Neuron (in vitro differentiated cells): ENCODE data around the gene GABRR1.

Experiments used
- H2AFZ ChIP-seq: one replicate; pipeline ENCODE4 v1.6.1; 2013; ENCODE audit warnings: low read depth, mild to moderate bottlenecking, inconsistent platforms, low read length, moderate library complexity
- H3K27me3 ChIP-seq: one replicate; pipeline ENCODE4 v1.6.1; 2013; ENCODE audit warnings: low read length; ENCODE audit not compliant: insufficient read depth
- H3K36me3 ChIP-seq: one replicate; pipeline ENCODE4 v1.6.1; 2013; ENCODE audit warnings: low read length; ENCODE audit not compliant: insufficient read depth
- H3K4me1 ChIP-seq: one replicate; pipeline ENCODE4 v1.6.1; 2013; ENCODE audit warnings: low read length; ENCODE audit not compliant: insufficient read depth
- H3K4me3 ChIP-seq: 2 replicates; pipeline ENCODE4 v1.5.1; 2013; ENCODE audit warnings: mild to moderate bottlenecking, low read length, moderate library complexity
- H3K9me3 ChIP-seq: one replicate; pipeline ENCODE4 v1.6.1; 2013; ENCODE audit warnings: low read length

Gene GABRR1

GRCh38 chr6:89209457-89209856 is 7.7 kb downstream of the GABRR1 start:
- H3K9me3 ChIP-seq, result no peaks in the 10 kb centered on the region

GRCh38 chr6:89208551-89208950 is 8.6 kb downstream of the GABRR1 start:
- Histone ChIP-seq H2AFZ (no peak overlapping the region), H3K36me3 (no peaks in the 10 kb centered on the region), H3K27me3 (peaks cover 6% of the 10 kb centered on the region), H3K4me1 (no peaks in the 10 kb centered on the region), H3K4me3 (no peak overlapping the region), H3K9me3 (peaks cover 2% of the 10 kb centered on the region)

More at GRCh38 chr6:89209457-89209856, 7.7 kb downstream of the GABRR1 start:
- no peaks in the 10 kb centered on the region for H3K4me1 ChIP-seq
- H2AFZ ChIP-seq, result no peak overlapping the region
- H3K4me3 ChIP-seq, result no peak overlapping the region
- H3K27me3 ChIP-seq, result peaks cover 3% of the 10 kb centered on the region
- H3K36me3 ChIP-seq, result no peaks in the 10 kb centered on the region

GRCh38 chr6:89205819-89206218 is 11.3 kb downstream of the GABRR1 start:
- peaks cover 2% of the 10 kb centered on the region for H3K9me3 ChIP-seq
- no peaks in the 10 kb centered on the region for H3K36me3 ChIP-seq
- no peaks in the 10 kb centered on the region for H3K4me1 ChIP-seq
- no peak overlapping the region for H2AFZ ChIP-seq
- H3K4me3 ChIP-seq, result no peak overlapping the region
- H3K27me3 ChIP-seq, result peaks cover 4% of the 10 kb centered on the region

- Histone ChIP-seq H3K9me3 (peaks cover 2% of the 10 kb centered on the region), H3K4me3 (no peak overlapping the region), H3K4me1 (no peaks in the 10 kb centered on the region)
Observed at GRCh38 chr6:89204096-89204495, 13.1 kb downstream of the GABRR1 start.

GRCh38 chr6:89200706-89201215 is 16.4 kb downstream of the GABRR1 start:
- Histone ChIP-seq H3K36me3 (no peaks in the 10 kb centered on the region), H3K27me3 (peaks cover 8% of the 10 kb centered on the region), H2AFZ (no peak overlapping the region), H3K9me3 (peaks cover 5% of the 10 kb centered on the region), H3K4me3 (no peak overlapping the region), H3K4me1 (no peaks in the 10 kb centered on the region)

More at GRCh38 chr6:89204096-89204495, 13.1 kb downstream of the GABRR1 start:
- peaks cover 7% of the 10 kb centered on the region for H3K27me3 ChIP-seq
- H2AFZ ChIP-seq, result no peak overlapping the region
- H3K36me3 ChIP-seq, result no peaks in the 10 kb centered on the region

GRCh38 chr6:89199579-89199978 is 17.6 kb downstream of the GABRR1 start:
- Histone ChIP-seq H3K4me3 (no peak overlapping the region), H3K9me3 (peaks cover 5% of the 10 kb centered on the region), H2AFZ (no peak overlapping the region), H3K36me3 (no peaks in the 10 kb centered on the region), H3K4me1 (no peaks in the 10 kb centered on the region), H3K27me3 (peaks cover 8% of the 10 kb centered on the region)

- Histone ChIP-seq H3K27me3 (peaks cover 5% of the 10 kb centered on the region), H3K9me3 (peaks cover 9% of the 10 kb centered on the region), H3K36me3 (no peaks in the 10 kb centered on the region), H3K4me3 (no peak overlapping the region), H2AFZ (no peak overlapping the region), H3K4me1 (no peaks in the 10 kb centered on the region)
Observed at GRCh38 chr6:89198235-89198634, 18.9 kb downstream of the GABRR1 start.

GRCh38 chr6:89197141-89197540 is 20.0 kb downstream of the GABRR1 start:
- Histone ChIP-seq H2AFZ (no peak overlapping the region), H3K36me3 (no peaks in the 10 kb centered on the region), H3K4me3 (no peak overlapping the region), H3K9me3 (peaks cover 9% of the 10 kb centered on the region), H3K27me3 (peaks cover 5% of the 10 kb centered on the region), H3K4me1 (peaks cover under 1% of the 10 kb centered on the region)

- peaks cover 9% of the 10 kb centered on the region for H3K9me3 ChIP-seq
- no peak overlapping the region for H2AFZ ChIP-seq
Observed at GRCh38 chr6:89194559-89194958, 22.6 kb downstream of the GABRR1 start.

GRCh38 chr6:89190741-89191140 is 26.4 kb downstream of the GABRR1 start:
- Histone ChIP-seq H3K36me3 (no peaks in the 10 kb centered on the region), H3K27me3 (no peaks in the 10 kb centered on the region), H2AFZ (no peak overlapping the region), H3K9me3 (peaks cover 6% of the 10 kb centered on the region), H3K4me1 (peaks cover 24% of the 10 kb centered on the region), H3K4me3 (no peak overlapping the region)

More at GRCh38 chr6:89194559-89194958, 22.6 kb downstream of the GABRR1 start:
- Histone ChIP-seq H3K4me1 (peaks cover 24% of the 10 kb centered on the region), H3K4me3 (no peak overlapping the region), H3K36me3 (no peaks in the 10 kb centered on the region), H3K27me3 (peaks cover 5% of the 10 kb centered on the region)

- Histone ChIP-seq H3K9me3 (no peaks in the 10 kb centered on the region), H3K4me3 (no peak overlapping the region), H3K4me1 (peaks cover 24% of the 10 kb centered on the region), H3K27me3 (no peaks in the 10 kb centered on the region), H3K36me3 (no peaks in the 10 kb centered on the region), H2AFZ (no peak overlapping the region)
Observed at GRCh38 chr6:89187504-89187903, 29.7 kb downstream of the GABRR1 start.

GRCh38 chr6:89186762-89187161 is 30.4 kb downstream of the GABRR1 start:
- Histone ChIP-seq H3K36me3 (no peaks in the 10 kb centered on the region), H3K27me3 (no peaks in the 10 kb centered on the region), H3K9me3 (no peaks in the 10 kb centered on the region), H3K4me1 (peaks cover 20% of the 10 kb centered on the region), H3K4me3 (no peak overlapping the region), H2AFZ (no peak overlapping the region)

GRCh38 chr6:89184344-89184743 is 32.8 kb downstream of the GABRR1 start:
- H3K4me3 ChIP-seq, result no peak overlapping the region
- no peaks in the 10 kb centered on the region for H3K27me3 ChIP-seq
- H3K9me3 ChIP-seq, result peaks cover 3% of the 10 kb centered on the region
- no peaks in the 10 kb centered on the region for H3K4me1 ChIP-seq
- no peaks in the 10 kb centered on the region for H3K36me3 ChIP-seq
- H2AFZ ChIP-seq, result no peak overlapping the region

GRCh38 chr6:89183294-89183693 is 33.9 kb downstream of the GABRR1 start:
- no peaks in the 10 kb centered on the region for H3K4me1 ChIP-seq
- H3K27me3 ChIP-seq, result no peaks in the 10 kb centered on the region
- H3K4me3 ChIP-seq, result no peak overlapping the region
- H3K9me3 ChIP-seq, result peaks cover 3% of the 10 kb centered on the region
- H3K36me3 ChIP-seq, result no peaks in the 10 kb centered on the region
- H2AFZ ChIP-seq, result no peak overlapping the region
